Myocyte (in vitro differentiated cells): ENCODE measurements around the gene RAB43. TPM values are rescaled to one million over a fixed set of nuclear protein-coding genes. Genes with fewer than 3 reads are reported as not detected.
"Not testable (repeated sequence)": the region's sequence is repeated elsewhere in the genome, so short reads cannot be mapped to it uniquely, and the experiment has no call there.

Experiments used
- DNase-seq: peaks from one replicate; pipeline ENCODE4 v3.0.0-alpha.2; 2012; ENCODE audit warnings: low read depth
- total RNA-seq: library from RNA; depleted of rRNA; stranded (reverse); fragments of >200 nt; gene quantifications from 2 replicates; pipeline ENCODE4 v1.2.3, GENCODE V29; 2014

RAB43 gene
- total RNA-seq, 1 donor from 2014 or later, result 8.7 TPM

DNA sequence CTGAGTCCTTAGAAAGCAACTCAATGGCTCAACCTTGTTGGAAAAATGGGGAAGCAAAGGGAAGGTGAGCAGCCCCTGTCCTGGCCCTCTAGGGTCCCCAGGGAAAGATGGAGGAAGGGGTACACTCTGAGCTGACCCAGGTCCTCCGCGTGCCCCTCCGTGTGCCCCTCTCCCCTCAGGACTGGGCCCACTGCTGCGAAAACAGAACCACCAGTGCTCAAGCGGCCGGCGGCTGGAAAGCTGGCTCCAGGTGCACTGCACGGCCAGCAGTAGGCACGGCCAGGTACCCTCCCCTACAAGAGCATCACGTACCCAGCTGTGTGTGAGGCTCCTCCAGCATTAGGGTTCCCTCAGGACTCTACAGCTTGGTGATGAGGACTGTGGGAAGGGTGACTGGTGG, 26.3 kb downstream of the RAB43 start:
- DNase-seq, result no peak

DNA sequence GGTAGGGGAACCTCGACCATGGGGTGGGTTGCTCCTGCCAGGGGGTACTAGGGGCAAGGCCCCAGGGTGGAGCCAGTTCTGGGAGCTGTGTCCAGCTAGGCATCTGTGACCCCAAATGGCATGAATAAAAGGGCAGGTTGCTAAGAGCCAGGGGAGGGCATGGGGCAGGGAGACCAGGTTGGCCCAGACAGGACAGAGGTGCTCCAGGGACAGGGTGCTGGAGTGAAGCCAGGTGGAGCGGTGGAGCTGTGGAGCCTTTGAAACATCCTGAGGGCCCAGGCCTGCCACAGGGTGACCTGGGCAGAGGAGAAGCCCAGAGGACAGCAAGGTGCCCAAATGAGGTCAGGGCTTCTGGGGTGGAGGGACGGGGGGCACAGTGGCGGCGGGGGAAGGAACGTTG, 33.3 kb downstream of the RAB43 start:
- DNase-seq, result not testable (repeated sequence)

DNA sequence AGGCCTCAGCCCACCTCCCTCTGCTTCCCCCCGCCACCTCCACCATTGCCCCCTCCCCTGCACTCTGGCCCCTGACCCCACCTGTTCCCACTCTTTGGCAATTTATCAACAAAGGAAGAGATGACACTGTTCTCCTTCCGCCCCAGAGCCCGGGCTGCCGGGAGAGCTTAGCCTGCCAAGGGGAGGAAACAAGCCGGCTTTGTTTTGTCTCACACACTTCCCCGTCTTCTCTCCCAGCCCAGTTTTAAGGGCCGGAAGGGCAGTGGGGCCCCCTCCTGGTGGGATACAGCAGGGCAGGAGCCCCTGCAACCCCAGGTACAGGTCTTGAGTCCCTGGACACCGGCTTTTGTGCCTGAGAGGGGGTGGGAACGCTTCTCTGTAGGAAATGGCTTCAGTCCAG, 33.7 kb downstream of the RAB43 start:
- DNase-seq, result not testable (repeated sequence)

DNA sequence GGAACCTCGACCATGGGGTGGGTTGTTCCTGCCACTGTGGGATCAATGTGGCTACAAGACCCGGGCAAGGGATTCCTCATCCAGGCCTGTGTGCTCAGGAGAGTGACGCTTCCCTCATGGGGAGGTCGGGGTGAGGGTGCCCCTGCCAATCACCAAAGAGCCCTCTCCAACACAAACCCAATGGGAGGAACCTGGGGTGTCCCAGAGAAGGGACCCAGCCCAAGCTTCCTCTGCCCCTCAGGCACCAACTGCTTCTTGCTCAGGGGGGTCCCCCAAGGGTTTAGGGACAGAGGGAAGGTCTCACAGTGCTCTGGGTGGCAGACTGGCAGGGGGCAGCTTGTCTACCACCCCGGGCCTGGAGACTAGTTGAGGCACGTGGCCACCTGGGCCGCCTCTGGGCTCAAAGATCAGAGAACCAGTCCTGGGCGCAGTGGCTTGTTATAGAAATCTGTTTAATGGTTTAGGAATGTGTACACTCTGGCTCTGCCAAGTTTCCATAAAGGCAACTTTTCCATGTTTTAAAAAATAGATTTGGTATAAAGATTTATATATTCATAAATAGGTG, 34.4 kb downstream of the RAB43 start:
- DNase-seq, result no peak

DNA sequence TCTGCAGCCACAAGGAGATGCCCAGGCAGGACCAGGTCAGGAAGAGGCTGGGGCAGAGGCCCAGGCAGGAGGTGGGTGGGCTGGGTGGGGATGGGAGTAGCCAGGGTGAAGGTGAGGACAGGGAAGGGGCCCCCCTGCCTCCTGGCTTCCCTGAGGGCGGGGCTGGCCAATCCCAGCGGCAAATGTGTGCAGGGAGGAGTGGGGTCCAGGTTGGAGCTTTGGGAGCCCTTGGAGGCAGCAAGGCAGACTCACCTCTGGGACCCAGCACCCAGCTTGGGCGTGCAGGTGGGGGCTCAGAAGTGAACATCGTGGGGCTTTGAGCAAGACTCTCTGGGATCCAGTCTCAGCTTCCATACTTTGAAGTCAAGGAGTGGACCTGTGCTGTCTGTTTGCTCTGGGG, 35.8 kb downstream of the RAB43 start:
- DNase-seq, result no peak

DNA sequence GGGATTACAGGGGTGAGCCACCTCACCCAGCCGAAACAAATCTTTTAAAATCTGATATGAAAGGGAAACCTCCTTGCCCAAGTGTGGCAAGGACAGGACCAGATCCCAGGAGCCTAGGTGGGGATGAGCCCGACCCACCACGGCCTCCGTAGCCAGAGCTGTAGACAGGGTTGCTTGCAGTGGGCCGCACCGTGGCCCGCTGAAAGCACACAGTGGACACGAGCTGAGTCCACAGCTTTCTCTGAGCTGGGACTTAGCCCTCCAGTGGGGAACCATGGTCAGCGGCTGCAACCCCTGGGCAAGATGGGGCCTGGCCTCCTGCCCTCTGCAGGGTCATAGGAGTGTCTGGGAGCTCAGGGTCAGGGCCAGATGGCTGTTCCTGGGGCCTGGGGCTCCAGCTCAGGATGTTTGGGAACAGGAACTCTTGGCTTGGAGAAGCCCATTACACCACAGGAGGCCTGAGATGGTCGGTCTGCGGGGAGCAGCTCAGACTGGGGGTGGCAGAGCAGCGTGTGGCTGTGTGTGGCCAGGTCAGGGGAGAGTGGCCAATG, 36.4 kb downstream of the RAB43 start:
- DNase-seq, result no peak

DNA sequence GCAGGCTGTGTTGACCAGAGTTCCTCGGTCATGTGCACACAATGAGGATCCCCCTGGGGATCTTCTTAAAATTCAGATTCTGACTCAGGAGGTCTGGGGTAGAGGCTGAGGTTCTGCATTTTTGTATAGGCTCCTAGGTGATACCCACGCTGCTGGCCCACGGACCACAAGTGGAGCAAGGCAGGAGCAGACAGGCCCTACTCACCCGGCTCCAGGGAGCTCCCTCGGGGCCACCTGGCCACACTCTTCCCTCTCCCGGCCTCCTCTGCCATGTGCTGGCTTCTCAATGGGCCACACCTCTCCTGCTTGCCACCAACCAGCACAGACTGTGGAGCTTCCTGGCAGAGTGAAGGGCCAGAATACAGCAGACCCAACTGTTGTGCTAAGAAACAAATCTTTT, 37.1 kb downstream of the RAB43 start:
- DNase-seq, result no peak

DNA sequence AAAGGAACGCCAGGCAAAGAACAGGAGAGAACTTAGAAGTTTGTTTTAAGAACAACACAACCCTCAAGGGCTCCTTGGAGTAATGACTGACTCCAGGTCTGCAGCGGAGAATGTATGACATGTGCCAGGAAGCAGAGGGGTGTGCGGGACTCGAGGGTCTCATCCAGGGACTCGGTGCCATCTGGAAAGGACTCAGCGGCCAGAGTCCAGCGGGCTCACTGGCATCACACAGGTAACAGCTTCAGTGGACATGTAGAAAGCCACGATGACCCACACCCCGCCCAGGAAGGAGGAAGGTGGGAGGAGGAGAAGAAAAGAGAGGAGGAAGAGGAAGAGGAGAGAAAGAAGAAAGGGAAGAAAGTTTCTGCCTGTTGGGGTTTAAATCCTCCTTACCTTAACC, 39.6 kb downstream of the RAB43 start:
- no peak for DNase-seq

DNA sequence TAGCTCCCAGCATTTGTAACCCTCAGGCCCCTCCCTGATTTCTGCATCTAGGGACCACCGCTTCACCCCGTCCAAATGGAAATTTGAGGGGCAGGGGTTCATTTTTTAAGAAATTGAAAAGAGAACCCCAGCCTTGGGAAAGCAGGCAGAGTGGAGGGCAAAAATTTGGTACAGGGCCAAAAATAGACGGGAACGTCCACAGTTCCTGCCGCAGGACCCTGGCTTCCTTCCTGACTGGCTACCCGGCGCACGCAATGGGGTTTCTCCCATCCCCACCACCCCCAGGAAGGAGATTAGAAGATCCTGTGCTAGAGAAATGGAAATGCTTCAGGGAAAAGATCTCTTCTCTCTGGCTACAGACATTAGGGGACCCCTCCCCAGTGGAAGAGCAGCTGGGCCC, 40.1 kb downstream of the RAB43 start:
- DNase-seq, result no peak

DNA sequence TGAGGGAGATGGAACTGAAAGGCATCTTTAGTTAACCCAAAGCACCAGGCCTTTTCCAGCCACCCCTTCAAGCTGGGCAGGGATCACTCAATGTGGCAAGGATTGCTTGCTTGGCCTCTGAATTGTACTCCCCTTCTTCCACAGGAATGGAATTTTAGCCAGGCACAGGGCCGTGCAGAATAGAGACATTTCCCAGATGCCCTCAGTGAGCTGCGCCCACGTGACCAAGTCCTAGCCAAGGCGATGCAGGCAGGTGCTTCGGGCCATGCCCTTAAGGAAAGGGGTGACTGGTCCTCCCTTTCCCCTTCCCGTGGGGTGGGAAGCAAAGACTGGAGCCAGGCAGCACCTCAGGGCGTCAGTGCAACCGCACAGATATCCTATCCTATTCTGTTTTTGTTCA, 43.1 kb downstream of the RAB43 start:
- DNase-seq, result no peak

DNA sequence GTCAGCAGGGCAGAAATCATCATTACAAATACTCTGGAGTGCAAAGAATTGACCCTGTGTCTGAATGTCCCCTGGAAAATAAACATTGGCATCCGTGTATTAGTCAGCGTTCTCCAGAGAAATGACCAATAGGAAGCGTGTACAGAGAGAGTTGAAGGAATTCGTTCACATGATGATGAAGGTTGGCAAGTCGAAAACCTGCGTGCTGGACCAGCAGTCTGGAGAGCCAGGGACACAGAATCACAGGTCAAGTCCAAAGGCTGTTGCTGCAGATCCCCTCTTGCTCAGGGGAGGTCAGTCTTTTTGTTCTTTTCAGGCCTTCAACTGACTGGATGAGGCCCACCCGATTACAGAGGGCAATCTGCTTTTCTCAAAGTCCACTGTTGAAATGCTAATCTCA, 44.4 kb downstream of the RAB43 start:
- DNase-seq, result no peak

DNA sequence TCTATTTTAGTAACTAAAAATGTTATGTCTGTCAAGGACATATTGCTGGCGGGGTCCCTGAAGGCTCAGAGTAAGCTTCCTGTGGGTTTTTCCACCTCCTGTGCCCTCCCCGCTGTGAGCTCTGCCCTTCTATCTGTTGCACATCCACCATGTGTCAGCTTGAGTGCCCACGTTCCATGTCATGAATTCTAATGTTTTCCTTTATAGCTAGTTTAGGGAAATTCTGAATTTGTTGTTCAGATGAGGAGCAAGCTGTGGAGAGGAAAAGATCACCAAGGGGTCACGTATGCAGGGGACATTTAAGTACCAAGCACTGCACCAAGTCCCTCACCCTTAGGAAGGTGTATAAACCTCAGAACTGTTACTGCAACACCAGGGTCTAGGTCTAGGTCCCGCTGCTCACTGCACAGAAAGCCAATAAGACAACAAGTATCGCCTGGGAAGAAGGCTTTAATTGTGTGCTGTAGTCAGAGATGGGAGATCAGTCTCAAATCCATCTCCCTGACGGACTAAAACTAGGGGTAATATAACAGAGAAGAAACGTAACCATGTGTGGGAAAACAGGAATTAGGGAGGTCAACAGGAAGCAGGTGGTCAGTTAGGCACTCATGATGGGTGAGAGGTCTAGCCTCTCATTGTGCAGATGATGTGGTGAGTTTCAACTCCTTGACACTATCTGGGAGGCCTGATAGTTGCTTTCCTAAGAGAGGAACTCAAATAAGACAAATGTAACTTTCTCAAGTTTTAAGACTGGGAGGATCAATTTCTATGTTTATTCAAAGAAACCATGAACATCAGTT, 51.3 kb downstream of the RAB43 start:
- no peak for DNase-seq

DNA sequence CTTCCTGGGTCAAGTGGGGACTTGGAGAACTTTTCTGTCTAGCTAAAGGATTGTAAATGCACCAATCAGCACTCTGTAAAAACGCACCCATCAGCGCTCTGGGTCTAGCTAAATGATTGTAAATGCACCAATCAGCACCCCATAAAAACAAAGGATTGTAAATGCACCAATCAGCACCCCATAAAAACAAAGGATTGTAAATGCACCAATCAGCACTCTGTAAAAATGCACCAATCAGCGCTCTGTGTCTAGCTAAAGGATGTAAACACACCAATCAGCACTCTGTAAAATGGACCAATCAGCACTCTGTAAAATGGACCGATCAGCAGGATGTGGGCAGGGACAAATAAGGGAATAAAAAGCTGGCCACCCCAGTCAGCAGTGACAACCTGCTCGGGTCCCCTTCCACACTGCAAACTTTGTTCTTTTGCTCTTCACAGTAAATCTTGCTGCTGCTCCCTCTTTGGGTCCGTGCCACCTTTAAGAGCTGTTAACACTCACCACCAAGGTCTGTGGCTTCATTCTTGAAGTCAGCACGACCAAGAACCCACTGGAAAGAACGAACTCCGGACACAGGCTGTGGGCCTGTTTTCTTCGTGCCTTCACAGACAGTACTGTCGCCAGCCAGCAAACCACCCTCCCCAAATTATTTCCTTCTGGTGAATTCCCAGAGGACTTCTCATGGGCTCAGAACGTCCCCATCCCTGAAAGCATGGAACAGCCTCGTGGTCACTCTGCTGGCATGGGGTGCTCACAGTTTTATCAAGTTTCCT, 52.1 kb downstream of the RAB43 start:
- DNase-seq, result not testable (repeated sequence)

DNA sequence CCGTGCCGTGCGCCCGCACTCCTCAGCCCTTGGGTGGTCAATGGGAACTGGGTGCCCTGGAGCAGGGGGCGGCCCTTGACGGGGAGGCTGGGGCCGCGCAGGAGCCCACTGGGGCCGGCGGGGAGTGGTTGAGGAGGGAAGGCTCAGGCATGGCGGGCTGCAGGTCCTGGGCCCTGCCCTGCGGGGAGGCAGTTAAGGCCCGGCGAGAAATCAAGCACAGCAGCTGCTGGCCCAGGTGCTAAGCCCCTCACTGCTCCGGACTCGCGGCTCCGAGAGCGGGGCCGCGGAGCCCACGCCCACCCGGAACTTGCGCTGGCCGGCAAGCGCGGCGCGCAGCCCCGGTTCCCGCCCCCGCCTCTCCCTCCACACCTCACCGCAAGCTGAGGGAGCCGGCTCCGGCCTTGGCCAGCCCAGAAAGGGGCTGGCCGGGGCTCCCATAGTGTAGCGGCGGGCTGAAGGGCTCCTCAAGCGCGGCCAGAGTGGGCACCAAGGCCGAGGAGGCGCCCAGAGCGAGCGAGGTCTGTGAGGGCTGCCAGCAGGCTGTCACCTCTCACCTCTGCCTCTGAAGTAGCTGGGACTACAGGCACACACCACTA, 53.2 kb downstream of the RAB43 start:
- no peak for DNase-seq

DNA sequence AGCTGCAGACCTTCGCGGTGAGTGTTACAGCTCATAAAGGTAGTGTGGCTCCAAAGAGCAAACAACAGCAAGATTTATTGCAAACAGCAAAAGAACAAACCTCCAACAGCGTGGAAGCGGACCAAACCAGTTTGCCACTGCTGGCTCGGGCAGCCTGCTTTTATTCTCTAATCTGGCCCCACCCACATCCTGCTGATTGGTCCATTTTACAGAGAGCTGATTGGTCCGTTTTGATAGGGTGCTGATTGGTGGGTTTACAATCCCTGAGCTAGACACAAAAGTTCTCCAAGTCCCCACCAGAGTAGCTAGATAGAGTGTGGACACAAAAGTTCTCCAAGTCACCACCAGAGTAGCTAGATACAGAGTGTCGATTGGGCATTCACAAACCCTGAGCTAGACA, 53.9 kb downstream of the RAB43 start:
- not testable (repeated sequence) for DNase-seq

DNA sequence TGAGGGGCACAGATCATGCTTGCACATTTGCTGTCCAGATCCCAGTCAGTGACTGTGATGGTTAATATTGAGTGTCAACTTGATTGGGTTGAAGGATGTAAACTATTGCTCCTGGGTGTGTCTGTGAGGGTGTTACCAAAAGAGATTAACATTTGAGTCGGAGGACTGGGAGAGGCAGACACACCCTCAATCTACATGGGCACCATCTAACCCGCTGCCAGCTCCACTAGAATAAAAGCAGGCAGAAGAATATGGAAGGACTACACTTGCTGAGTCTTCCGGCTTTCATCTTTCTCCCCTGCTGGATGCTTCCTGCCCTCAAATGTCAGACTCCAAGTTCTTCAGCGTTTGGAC, 55.9 kb downstream of the RAB43 start:
- no peak for DNase-seq

DNA sequence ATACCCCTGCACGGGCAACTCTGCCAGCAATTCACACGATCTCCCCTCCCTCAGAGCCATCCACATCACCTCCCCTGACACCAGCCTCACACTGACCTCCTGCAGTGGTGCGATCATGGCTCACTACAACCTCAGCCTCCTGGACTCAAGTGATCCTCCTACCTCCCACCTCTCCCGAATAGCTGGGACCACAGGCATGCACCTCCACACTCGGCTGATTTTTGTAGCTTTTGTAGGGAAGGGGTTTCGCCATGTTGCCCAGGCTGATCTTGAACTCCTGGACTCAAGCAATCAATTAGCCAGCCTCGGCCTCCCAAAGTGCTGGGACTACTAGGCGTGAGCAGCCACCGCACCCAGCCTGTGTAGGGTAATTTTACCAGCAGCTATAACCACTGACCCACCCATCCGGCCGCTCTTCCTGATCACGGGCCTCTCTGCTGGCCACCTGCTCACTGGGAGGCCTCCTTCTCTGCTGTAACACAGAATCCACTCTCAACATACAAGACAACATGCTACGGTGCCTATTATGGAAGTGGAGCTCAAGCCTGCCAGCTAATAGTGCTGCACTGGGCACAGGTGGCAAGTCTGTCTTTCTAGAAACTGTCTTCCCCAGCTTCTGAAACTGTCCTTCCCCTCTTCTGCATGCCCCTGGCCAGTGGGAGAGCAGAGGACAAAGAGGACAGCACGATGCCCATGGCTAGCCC, 56.4 kb downstream of the RAB43 start:
- peak; percentile 25 for DNase-seq

DNA sequence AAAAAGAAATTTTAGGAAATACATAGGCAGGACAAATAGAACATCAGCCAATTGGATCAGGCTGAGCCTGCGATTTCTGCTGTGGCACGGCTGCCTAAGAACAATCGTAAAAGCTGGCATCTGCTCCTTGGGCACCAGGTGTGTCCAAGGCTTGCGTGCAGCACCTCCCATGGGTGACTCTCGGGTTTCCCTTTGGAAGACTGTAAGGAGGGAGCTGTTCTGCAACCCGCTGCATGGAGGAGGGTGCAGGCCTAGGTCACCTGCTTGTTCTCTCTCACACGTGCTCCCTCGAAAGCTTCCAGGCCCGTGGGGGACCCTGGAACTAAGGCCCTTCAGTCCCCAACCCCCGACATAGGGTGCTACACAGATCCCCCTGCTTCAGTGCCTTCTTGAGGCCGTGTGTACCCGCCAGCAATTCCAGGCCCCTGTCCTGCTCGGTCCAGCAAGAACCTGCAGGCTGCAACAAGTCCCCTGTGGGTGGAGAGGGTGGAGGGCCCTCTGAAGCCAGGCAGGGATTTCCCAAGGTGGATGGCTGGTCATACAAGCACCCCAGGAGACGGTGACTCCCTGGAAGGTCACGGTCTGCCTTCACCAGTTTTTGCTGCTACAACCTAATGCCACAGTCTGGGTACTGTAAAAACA, 57.6 kb downstream of the RAB43 start:
- DNase-seq, result no peak

DNA sequence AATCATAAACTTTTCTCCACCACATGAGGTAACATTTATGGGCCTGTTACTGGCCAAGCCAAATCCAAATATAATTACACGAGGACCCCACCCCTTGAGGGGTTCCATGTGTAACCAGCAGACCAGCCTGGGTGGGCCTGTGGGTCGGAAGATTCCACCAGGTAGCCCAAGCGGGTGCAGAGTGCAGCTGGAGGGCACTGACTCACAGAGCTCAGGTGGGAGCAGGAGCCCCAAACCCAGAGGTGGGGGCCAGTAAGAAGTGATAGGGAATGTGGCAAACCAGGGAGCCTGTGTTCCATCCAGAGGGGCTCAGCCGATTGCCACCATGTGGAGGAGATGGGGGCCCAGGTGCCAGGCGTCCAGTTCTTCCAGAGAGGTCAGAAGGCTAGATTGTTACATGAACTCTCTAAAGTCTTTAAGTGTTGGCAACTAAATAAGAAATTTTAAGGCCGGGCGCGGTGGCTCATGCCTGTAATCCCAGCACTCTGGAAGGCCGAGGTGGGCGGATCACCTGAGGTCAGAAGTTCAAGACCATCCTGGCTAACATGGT, 58.4 kb downstream of the RAB43 start:
- no peak for DNase-seq
